Measurements from ENCODE around the gene DNAJC16.

The DNAJC16 gene

DNA sequence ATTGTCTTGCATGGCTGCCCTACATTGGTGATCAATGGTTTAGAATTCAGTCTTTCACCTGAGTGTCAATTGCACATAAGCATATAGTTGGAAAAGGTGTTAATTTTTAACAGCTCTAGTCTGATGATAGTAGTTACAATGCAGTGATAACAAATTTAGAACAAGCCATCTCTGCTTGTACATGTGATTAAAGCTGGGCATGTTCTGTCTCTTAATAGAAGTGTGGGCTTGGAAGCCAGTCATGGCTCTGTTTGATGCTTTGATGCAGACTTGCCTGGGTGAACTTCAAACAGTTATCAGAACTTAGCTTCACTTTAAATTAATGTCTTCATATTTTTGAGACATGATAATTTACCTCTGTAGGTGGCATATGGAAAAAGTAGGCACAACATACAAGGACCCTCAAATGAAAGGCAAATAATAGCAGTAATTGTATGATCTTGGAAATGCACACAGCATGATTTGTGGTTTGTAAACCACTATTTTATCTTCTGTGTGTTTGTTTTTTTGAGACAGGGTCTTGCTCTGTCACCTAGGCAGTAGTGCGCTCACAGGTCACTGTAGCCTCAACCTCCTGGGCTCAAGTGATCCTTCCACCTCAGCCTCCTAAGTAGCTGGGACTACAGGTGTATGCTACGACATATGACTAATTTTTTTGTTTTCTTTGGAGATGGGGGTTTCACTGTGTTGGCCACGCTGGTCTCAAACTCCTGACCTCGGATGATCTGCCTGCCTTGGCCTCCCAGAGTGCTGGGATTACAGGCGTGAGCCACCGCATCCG is 94.4 kb downstream of the DNAJC16 start:
- DNase-seq (ENCODE audit: low read depth in 2 of 2), result no peak

- no peak for DNase-seq (ENCODE audit: low read depth in 2 of 2)
Measured at GRCh38 chr1:15621975-15622374, 95.3 kb downstream of the DNAJC16 start.

DNA sequence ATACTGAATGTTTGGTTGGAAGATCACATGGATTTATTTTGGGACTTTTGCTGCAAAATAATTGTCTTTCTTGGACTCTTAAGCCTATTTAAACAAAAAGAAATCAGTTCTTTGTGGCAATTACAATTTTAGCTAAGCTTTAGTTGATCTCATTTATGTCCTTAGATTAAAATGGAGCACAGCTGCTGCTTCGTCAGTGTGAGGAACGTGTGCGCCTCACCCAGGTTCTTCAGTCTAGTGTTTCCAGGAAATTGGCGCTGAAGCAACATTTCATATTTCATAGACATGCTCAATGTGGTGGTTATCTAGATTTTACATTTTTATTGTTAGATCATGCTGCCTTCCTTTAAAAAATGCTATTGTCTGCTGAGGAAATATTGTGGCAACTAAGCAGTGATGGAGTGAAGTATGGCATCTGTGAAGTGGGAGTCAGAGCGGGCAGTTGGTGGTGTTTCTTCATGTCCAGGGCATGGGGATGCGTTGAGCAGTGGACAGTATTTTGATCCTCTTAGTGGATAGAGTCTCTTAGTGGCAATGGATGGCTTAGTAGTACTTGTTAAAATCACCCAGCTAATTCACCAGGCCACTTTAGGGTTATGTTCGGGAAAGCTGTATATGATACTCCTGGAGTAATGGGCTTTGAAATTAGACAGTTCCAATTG is 96.2 kb downstream of the DNAJC16 start:
- no peak for DNase-seq (ENCODE audit: low read depth in 2 of 2)

DNA sequence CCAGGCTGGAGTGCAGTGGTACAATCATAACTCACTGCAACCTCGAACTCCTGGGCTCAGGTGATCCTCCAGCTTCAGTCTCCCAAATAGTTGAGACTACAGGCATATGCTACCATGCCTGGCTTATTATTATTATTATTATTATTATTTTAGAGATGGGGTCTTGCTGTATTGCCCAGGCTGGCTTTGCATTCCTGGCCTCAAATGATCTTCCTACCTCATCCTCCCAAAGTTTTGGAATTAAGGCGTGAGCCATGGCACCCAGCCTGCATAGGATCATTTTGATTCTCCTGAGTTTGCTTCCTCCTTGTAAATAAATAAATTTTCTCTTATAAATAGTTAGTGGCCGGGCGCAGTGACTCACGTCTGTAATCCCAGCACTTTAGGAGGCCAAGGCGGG is 96.8 kb downstream of the DNAJC16 start:
- DNase-seq (ENCODE audit: low read depth in 2 of 2), result no peak

DNA sequence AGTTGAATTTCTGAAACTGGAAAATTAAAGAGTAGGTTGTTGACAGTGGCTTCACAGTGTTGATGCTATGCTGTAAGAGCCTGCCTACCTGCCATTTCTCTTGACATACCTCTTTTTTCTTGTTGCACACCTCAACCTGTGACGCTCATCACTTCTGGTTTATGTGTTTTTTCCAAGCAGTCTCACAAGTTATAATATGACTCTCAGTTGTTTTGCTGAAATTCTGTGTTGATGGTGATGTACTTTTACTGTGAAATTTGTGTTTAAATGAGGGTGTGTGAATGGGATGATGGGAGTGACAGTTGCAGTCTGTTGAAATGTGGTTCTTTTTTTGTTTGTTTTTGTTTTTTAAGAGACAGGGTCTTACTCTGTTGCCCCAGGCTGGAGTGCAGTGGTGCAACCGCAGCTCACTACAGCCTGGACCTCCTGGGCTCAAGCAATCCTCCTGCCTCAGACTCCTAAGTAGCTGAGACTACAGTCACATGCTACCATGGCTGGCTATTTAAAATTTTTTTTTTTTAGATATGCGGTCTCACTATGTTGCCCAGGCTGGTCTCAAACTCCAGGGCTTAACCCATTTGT is 97.6 kb downstream of the DNAJC16 start:
- DNase-seq (ENCODE audit: low read depth in 2 of 2), result no peak

GRCh38 chr1:15625056-15625917 is 98.6 kb downstream of the DNAJC16 start:
- no peak for DNase-seq (ENCODE audit: low read depth in 2 of 2)
